ENCODE measurements around the gene PTPRR.

PTPRR gene

DNA sequence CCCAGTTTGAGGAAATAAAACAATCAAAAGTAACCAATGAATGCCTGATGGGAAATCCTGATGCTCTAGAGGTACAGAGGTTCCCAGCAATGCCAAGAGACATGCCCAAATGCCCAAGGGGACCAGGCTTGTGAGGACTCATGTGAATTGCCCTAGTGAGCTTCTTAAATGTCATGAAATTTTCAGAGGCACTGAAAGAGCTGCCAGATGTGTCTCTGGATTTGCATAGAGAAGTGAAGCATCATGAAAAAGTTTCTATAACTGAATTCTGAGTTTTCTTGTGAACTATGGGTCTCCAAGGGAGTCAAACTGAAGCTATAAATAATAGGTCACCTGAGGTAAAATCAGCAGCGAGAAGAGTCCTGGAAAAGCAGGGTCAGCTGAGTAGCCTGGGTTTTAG lies 9.9 kb downstream of the PTPRR start:
- no peak for DNase-seq (ENCODE audit: low read depth in 2 of 2, low spot score in 1 of 2)

DNA sequence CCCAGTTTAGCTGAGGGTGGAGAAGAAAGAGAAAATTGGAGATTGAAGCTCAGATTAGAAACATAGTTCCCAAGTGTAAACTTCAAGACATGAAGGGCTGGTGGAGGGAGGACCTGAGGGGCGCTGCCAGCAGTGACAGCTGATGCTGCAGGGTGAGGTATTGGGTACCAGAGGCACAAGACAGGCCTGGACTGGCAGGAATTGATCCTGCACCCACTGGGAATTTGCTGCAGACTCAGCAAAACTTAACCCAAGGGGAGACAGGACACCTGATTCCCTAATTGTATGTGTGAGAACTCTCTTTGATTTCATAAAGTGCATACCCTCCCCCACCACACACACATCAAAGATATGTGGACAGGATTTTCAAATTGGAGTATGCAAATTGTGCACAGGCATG lies 11.6 kb downstream of the PTPRR start:
- DNase-seq (ENCODE audit: low read depth in 2 of 2, low spot score in 1 of 2): no peak

DNA sequence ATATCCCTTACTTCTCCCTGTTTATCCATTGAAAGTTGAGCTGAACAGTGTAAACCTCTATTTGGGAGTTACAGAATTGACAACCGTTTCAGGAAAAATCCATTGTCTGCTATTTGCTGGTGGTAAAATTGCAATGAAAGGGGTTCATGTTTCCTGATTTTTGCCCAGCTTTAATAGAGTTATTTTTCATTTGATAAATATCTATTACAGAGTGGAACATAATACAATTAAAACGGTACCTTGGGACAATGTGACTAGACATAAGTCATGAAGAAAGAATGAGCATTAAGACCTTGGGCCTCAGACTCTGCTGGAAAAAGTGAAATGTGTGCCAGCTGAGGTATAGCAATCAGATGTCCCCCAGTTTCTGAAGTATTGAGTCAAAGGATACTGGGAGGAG lies 13.1 kb downstream of the PTPRR start:
- no peak for DNase-seq (ENCODE audit: low read depth in 2 of 2, low spot score in 1 of 2)

DNA sequence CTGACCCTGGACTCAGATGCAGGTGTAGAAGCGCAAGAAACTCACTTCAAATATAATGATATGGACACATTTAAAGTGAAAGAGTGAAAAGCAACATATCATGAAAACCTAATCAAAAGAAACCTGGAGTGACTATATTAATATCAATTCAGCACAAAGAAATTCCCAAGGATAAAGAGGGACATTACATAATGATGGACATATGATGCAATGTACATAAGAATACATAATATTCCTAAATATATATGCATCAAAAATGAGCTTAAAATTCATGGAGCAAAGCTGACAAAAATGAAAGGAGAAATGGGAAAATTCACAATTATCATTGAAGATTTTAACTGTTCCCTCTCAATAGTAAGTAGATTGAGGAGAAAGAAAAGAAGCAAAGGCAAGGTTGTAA lies 24.6 kb downstream of the PTPRR start:
- no peak for DNase-seq (ENCODE audit: low read depth in 2 of 2, low spot score in 1 of 2)

DNA sequence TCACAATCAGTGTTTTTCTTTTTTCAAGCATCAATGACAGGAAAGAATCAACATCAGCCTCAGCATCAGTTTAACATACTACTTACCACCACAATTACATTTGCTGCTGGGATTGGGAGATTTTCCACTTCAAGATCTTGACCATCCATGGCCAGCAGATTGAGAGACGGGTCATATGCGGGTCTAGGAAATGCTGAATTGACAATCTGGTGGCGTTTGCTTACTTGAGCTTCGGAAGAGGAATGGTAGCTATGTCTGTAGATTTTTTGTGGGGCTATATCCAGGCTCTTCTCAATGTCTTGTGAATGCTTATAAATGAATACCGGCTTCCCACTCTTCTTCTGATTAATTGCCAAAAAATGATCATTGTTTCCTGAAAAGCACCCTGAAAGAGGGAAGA lies 27.9 kb downstream of the PTPRR start:
- DNase-seq (ENCODE audit: low read depth in 2 of 2, low spot score in 1 of 2): no peak

DNA sequence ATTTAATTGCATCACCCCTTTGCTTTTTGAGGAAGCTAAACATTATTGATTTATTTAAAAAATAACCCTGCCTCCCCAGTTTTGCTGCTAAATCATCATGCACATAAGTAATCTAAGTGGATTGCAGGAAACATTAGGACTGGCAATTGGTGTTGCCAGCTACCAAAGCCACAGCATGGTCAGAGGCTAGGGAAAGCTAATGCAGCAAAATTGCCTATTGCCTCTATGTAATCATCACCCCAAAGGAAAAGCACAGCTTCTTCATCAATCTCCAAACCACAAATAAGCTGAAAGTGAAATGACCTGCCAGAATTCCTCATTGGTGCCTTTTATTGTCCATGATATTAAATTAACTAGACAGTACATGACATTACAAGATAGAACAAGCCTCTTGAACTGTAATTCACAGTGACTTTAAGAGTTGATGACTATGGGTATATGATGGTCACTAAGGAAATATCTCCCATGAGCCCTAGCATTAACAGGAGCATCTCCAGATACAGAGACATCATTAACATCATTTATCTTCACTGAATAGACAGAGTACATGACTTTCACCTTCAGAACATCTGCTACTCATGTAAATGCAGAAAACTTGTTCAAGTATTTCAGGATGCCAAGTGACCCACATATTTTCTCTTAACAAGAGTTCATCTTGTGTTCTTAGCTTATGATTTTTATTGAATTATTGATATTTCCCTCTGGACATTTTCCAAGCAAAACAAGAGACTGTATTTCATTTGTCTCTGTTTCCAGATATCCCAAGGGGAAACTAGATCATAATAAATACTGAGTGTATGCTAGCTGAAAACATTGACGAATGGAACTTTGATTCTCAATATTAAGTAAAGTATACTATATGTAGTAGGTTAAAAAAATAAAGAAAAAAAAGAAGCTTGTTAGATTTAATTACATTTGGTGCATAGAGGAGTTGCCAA lies 29.4 kb downstream of the PTPRR start:
- no peak for DNase-seq (ENCODE audit: low read depth in 2 of 2, low spot score in 1 of 2)

DNA sequence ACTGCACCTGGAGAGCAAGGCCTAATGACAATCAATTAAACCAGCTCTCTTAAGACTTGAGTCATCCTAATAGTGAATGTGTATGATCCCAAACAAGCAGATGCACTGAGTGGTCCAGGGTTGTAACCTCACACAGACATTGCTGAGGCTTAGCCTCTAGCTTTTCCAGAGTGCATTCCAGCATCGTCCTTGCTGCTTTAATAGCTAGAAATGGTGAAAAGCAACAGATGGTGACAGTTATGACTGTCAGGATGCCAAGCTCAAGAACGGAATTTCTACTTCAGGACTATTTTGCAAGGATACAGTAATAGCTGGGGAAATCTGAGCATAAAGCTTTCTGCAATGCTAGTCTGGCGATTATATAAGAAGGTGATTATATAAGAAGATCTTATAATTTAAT lies 34.6 kb downstream of the PTPRR start:
- DNase-seq (ENCODE audit: low read depth in 2 of 2, low spot score in 1 of 2): no peak

DNA sequence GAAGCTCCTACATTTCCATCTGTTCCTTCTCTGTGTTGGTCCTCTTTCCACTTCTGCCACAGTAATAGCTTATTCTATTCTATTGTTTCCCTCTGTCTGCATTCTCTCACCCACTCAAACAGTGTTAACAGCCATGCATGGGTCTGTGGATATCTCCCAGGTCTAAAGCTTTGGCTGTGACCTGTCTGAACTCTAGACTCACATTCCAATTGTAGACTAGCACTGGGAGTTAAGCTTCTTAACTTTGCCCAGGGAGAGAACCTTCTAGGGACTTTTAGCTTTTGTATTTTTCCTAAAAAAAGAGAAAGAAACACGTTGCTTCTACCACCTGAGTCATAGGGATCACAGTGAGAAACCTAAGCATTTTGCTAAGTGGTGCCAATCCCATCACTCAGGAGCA lies 36.7 kb downstream of the PTPRR start:
- no peak for DNase-seq (ENCODE audit: low read depth in 2 of 2, low spot score in 1 of 2)

DNA sequence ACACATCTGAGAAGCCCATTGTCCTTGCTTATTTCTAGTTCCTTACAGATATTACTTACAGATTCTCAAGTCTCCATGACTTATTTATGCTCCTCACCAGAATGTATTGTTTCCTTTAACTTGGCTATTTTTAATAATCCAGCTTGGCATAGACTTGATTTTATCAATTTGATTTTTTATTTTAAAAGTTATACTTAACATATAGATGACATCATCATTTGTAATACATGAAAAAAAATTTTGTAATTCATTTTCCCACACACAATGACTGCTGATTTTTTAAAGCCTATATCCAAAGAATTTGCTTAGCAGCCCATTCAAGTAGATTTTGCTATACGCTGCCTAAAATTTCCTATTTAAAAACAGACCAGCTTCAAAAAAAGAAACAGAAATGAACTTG lies 39.8 kb downstream of the PTPRR start:
- no peak for DNase-seq (ENCODE audit: low read depth in 2 of 2, low spot score in 1 of 2)

DNA sequence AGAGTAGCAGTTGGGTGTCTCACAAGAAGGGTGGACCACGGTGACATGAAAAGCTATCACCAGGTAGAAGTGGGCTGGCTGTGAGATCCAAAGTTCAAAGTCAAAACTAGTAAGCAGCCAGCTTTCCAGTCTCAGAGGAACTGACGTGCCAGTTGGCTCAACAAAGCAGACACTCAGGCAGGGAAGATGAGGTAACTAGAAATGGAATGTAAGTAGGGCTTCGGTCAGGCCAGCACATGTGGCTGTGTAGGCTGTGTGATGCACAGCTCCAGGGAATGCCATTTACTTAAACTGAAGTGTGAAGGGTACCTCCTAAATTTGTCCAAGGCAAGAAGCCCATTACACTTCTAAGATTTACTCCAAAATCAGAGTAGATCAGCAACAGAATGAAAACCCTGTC lies 43.6 kb downstream of the PTPRR start:
- DNase-seq (ENCODE audit: low read depth in 2 of 2, low spot score in 1 of 2): no peak

DNA sequence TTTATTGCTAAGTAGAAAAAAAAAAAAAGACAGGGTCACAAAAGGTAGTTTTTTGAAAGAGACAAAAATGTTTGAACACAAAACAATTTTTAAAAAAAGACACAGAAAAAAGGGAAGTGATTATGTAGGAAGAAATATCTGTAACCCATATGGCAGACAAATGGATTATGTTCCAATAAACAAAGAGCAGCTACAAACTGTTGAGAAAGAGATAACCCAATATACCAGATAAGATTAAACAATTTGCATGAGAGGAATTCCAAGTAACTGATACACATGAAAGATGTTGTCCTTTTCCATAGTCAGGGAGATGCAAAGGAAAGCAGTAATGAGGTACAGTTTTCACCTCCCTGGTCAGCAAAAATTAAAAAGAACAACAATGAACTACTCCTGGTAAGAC lies 44.9 kb downstream of the PTPRR start:
- DNase-seq (ENCODE audit: low read depth in 2 of 2, low spot score in 1 of 2): no peak

DNA sequence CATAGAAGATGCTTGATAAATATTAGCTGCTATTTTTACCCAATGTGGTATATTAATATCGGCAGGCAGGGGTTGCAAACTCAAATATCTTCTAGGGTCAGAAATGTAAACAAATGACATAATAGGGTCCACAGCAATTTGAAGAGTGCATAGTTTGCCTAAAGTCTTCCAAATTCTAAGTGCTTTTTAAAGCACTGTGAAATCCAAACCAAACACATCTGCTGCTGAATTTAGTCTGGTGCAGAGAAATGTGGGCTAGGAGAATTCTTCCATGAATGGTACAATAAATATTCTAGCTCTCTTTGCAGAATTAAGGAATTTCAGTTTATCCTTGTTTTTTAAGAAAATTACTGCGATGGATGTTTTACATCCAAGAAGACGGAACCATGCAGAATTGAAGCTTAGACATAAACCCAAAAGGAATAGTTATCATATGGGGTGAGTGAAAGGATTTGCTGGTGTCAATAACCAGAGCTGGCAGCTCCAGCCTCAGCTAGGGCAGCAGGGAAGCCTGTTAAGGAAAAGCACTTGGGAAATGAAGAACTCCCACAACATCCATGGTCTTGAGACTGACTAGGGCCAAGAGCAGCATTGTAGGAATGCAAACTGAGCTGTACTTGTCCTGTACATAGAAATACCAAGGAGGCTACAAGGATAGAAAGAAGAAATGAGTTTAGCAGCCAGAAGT lies 65.5 kb downstream of the PTPRR start:
- no peak for DNase-seq (ENCODE audit: low read depth in 2 of 2, low spot score in 1 of 2)

DNA sequence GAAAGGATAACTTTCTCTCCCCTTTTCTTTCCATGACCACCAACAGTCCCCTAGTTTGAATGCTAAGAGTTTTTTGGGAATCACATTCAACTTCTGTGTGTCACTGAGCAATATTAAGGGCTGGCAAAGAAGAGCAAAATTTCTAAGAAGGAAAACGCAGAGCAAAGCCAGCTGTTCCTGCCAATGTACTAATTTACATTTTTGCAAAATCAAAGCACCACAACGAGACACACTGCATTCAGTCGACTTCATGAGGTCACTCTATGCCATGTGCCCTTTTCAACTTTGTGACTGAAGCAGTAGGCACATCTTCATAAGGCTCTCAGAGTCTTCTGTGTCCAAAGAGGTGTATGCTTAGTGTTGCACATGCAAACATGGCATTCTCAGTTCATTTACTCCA lies 66.4 kb downstream of the PTPRR start:
- no peak for DNase-seq (ENCODE audit: low read depth in 2 of 2, low spot score in 1 of 2)

DNA sequence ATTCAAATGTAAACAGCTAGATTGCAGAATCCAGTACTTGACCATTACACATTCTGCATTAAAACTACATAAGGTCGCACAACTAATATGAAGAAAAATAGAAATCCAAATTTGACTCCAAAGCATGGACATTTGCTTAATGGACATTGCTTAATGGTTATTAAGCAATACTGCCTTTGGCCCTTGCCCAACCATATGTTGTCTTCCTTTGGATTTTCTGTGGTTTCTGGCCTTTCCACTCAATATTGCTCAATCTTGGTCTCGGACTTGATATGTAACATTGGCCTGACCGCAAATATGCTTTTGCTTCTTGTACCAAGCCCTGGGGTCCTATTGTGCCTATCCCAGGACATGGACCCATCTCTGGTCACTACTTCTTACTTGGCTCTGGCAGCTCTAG lies 67.2 kb downstream of the PTPRR start:
- no peak for DNase-seq (ENCODE audit: low read depth in 2 of 2, low spot score in 1 of 2)

DNA sequence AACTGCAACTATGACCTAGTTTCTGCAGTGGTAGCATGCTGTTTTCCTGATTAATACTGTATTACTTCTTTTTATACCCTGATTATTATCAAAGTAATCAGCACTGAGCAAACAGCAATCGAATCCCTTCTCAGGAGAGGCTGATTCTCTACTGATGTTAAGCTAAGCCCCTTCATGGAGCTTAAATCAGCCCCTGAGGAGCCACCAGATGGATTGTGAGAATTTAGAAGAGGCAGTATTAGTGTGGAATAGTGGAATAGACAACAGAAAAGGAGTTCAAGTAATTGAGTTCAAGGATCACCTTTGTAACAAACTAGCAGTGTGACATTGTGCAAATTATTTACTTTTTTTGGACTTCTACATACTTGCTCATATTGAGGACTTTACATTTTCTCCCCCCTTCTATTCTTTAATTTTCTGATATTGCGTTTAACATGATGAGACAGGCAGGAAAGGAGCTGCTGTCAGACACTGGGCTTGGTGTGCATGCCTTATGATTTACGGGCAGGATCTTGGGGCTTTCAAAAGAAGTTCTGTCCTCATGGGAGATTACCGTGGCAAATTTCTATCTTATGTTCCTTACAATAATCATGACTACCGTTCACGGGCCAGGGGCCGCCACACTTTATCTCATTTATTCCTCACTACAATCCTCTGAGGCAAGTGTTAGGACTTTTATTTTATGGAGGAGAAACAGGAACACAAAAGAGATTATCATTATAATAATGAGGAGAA lies 68.0 kb downstream of the PTPRR start:
- no peak for DNase-seq (ENCODE audit: low read depth in 2 of 2, low spot score in 1 of 2)

DNA sequence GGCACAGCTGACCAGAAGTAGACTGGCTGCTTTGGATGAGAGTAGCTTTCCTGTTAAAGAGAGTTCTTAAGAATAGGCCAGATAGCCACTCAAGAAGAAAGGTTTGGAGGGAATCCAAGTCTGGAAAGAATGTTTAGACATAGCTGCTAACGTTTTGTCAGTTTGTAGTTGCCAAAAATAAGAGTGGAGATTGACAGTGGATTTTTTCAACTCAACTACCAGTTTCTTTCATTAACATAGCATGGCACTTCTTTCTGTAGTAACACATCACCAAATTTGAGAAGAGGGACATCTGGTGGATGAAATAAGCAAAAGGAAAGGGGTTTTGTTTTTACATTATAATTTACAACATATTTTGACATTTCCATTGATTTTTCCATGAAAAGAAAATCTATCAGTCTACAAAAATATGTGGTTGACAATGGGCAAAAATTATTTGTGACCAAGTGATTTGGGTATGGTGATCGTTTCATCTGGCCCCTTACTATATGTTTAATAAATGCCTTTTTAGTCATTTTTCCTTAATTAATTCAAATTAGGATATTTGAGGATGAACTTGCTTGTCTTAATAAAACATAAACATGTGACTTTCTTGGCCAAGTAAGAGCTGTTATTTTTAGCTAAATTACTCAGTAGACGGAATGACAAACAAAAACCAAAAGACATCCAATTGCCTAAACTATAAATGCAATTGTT lies 71.1 kb downstream of the PTPRR start:
- no peak for DNase-seq (ENCODE audit: low read depth in 2 of 2, low spot score in 1 of 2)

DNA sequence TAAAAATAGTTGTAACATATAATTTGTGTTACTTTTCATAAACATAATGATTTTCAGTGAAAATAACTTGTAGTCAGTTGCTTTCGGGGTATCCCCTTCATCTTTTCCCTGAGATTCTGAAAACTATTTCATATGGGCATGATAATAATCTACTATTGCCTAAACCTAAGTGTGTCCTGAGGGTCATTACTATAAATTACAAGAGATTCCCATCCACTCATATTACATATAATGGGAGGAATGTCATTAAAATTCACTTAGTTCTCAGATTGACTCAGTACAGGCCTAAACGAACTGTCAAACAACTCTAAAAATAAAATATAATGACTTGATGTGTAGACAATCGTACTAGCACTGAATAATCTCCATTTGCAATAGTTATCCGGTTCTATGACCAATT lies 72.7 kb downstream of the PTPRR start:
- DNase-seq (ENCODE audit: low read depth in 2 of 2, low spot score in 1 of 2): no peak

DNA sequence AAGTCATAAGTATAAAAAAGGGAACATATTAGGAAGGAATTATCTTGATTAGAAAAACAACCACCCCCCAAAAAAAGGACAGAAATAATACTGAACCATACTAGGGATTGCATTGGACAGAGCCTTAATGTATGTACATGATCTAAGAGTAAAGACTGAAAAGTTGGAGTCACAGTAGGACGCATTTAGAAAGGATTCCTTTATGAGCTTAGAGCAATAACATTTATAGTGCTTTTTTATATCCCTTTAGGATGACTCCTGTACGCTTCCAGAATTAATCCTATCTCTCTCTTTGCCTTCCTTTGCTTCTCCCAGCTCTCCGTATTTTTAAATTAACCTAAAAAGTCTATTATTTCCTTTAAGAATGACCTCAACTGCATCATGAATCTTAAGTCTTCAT lies 75.3 kb downstream of the PTPRR start:
- no peak for DNase-seq (ENCODE audit: low read depth in 2 of 2, low spot score in 1 of 2)

DNA sequence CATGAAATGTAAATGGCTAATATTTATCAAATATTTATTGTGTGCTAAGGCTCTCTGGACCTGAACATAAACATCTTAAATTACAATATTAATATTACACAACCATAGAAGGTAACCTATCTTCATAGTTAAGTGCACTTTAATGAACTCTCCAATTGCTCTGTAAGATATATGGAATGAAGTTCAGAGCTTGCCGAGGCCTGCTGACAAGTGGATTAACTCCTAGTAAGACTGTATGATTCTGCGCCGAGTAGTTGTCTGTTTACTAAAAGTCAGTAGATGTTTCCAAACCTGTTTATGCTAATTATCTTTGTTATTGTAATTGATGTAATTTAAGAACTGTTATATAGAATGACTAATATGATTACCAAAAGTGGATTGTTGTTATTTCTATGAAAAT lies 77.2 kb downstream of the PTPRR start:
- DNase-seq (ENCODE audit: low read depth in 2 of 2, low spot score in 1 of 2): no peak

DNA sequence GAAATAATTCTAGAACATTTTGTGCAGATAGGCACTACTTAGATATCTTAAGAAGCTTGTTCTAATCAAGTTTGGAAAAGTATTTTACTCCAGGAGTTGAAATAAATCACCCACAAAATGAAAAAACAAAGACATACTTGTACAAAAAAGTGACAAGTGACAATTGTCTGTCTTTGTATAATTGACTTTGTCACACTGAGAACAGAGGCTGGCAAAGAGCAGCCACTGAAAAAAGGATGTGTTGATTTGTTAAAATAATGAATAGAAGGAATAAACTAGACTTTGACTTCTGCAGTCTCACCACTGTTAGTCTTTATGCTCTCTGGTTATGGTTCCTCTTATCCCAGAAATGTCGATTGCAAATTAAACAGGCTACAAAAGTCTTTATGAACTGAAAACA lies 77.6 kb downstream of the PTPRR start:
- no peak for DNase-seq (ENCODE audit: low read depth in 2 of 2, low spot score in 1 of 2)

DNA sequence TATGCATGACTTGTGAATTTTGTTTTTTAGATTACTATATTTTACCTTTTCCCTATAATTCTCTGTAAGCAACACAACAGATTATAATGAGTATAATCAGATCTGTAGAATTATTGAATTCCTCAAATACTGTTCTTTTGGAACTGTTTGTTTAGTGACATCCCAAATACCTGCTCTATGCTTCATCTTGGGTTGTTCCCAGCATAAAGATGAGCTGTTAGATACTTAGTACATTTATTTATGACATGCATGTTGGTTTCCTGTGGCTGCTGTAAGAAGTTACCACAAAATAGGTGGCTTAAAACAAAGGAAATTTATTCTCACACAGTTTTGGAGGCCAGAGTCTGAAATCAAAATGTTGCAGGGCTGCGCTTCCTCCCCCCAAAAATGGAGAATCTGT lies 78.4 kb downstream of the PTPRR start:
- no peak for DNase-seq (ENCODE audit: low read depth in 2 of 2, low spot score in 1 of 2)
